Peyer's patch (tissue), 4 donors: ENCODE measurements around the gene IMPA2. TPM values are rescaled to one million over a fixed set of nuclear protein-coding genes. Genes with fewer than 3 reads are reported as not detected.

Experiments
- DNase-seq, 3 donors: peaks; one replicate each; pipeline ENCODE4 v3.0.0-alpha.2; 2017 to 2019
- H3K27ac ChIP-seq, 4 donors: fragments of 200-600 bp; sonication (generic); one replicate each; pipeline ENCODE4 v1.5.1; 2016 to 2019
- H3K27me3 ChIP-seq, 2 donors: fragments of 200-600 bp; sonication (generic); one replicate each; pipeline ENCODE4 v1.5.1; 2019
- H3K36me3 ChIP-seq, 3 donors: fragments of 200-600 bp; sonication (generic); one replicate each; pipeline ENCODE4 v1.5.1; 2016 to 2019
- H3K4me1 ChIP-seq, 4 donors: fragments of 200-600 bp; sonication (generic); one replicate each; pipeline ENCODE4 v1.5.1; 2016 to 2019
- H3K4me3 ChIP-seq, 4 donors: fragments of 200-600 bp; sonication (generic); 1 replicate in 3 of 4; 2 replicates in 1 of 4; pipeline ENCODE4 v1.5.1; 2016 to 2019; ENCODE audit warnings: mild to moderate bottlenecking in 1 of 4
- H3K9me3 ChIP-seq, 4 donors: fragments of 200-600 bp; sonication (generic); one replicate each; pipeline ENCODE4 v1.5.1; 2016 to 2019; ENCODE audit warnings: mild to moderate bottlenecking in 1 of 4
- POLR2A ChIP-seq, 2 donors: fragments of 450-650 bp; IDR thresholded peaks; one replicate each; pipeline ENCODE4 v1.5.1; 2017; ENCODE audit warnings: antibody characterized with exemption in 2 of 2, mild to moderate bottlenecking in 2 of 2, moderate library complexity in 2 of 2
- small RNA-seq, 2 donors: library from RNA; depleted of rRNA; stranded (forward); fragments of <200 nt; gene quantifications; one replicate each; pipeline ENCODE3, GENCODE V24; 2016
- total RNA-seq, 4 donors: library from RNA; depleted of rRNA; stranded (reverse); fragments of >200 nt; gene quantifications; one replicate each; pipeline ENCODE4 v1.1.0, GENCODE V29; 2016
- TF ChIP-seq, protein P1 (sequence below), 6 experiments: fragments of 450-650 bp in 4 of 6; fragments of 200-600 bp in 2 of 6; sonication (generic) in 1 of 6; IDR thresholded peaks; one replicate each; pipeline ENCODE4 v1.5.1; 2017 to 2019; ENCODE audit warnings: antibody characterized with exemption in 6 of 6, mild to moderate bottlenecking in 3 of 6, moderate library complexity in 1 of 6

The IMPA2 gene
- total RNA-seq, 4 donors from 2014 or later = 44.0 to 62.3 (median 56.3) TPM

- no peak for TF ChIP-seq POLR2A (IDR thresholded peaks at IDR 0.05)
- TF ChIP-seq, protein P1, sequence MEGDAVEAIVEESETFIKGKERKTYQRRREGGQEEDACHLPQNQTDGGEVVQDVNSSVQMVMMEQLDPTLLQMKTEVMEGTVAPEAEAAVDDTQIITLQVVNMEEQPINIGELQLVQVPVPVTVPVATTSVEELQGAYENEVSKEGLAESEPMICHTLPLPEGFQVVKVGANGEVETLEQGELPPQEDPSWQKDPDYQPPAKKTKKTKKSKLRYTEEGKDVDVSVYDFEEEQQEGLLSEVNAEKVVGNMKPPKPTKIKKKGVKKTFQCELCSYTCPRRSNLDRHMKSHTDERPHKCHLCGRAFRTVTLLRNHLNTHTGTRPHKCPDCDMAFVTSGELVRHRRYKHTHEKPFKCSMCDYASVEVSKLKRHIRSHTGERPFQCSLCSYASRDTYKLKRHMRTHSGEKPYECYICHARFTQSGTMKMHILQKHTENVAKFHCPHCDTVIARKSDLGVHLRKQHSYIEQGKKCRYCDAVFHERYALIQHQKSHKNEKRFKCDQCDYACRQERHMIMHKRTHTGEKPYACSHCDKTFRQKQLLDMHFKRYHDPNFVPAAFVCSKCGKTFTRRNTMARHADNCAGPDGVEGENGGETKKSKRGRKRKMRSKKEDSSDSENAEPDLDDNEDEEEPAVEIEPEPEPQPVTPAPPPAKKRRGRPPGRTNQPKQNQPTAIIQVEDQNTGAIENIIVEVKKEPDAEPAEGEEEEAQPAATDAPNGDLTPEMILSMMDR (IDR thresholded peaks at IDR 0.05) = no peak
- DNase-seq = no peak
These were observed 98.4 kb downstream of the IMPA2 start for GRCh38 chr18:12079491-12080237.

More at GRCh38 chr18:12079491-12080237, 98.4 kb downstream of the IMPA2 start:
- Histone ChIP-seq H3K27ac (no peak overlapping the region), H3K4me3 (no peak overlapping the region), H3K9me3 (no peaks in the 10 kb centered on the region), H3K27me3 (no peaks in the 10 kb centered on the region), H3K4me1 (no peaks in the 10 kb centered on the region), H3K36me3 (no peaks in the 10 kb centered on the region)

Small RNA genes within 50 kb of the gene (small RNA-seq; reads per million reads assigned to genes)
- gene AP001542.1 = 0 reads per million in 2 donors

Other genes starting within 250 kb of the IMPA2 start
- 10 to 100 TPM; 51.1 to 71.6 (median 65.0) TPM for gene CHMP1B, start 130.1 kb upstream of the IMPA2 start, total RNA-seq
- gene MPPE1, start 73.2 kb upstream of the IMPA2 start, total RNA-seq = 10 to 100 TPM; 46.2 to 69.3 (median 63.4) TPM
- gene ANKRD62, start 112.3 kb downstream of the IMPA2 start, total RNA-seq = not detected